ENCODE results near the gene CFAP91. TPM values are rescaled to one million over a fixed set of nuclear protein-coding genes. Genes with fewer than 3 reads are reported as not detected.

The CFAP91 gene
- total RNA-seq, 1 donor from 2014 or later: 3.7 TPM

- intact Hi-C loops (cut with DNase I): no loop called here
- Histone ChIP-seq H3K4me3 (no peak overlapping the region), H3K4me1 (peaks cover 9% of the 10 kb centered on the region), H3K9me3 (no peaks in the 10 kb centered on the region), H3K27ac (no peak overlapping the region), H3K27me3 (no peaks in the 10 kb centered on the region), H3K36me3 (no peaks in the 10 kb centered on the region)
- ATAC-seq (no peak), DNase-seq (no peak)
- TF ChIP-seq CTCF (IDR thresholded peaks at IDR 0.05): no peak
Observed at GRCh38 chr3:119700920-119701734, 1.7 kb upstream of the CFAP91 start.

- Histone ChIP-seq H3K9me3 (no peaks in the 10 kb centered on the region), H3K36me3 (no peaks in the 10 kb centered on the region), H3K4me3 (no peak overlapping the region), H3K27ac (no peak overlapping the region), H3K27me3 (no peaks in the 10 kb centered on the region), H3K4me1 (peaks cover 9% of the 10 kb centered on the region)
- ATAC-seq (no peak), DNase-seq (no peak)
- intact Hi-C loops (cut with DNase I): no loop called here
- no peak for TF ChIP-seq CTCF (IDR thresholded peaks at IDR 0.05)
Observed at GRCh38 chr3:119703820-119704531, 1.2 kb downstream of the CFAP91 start.

DNA sequence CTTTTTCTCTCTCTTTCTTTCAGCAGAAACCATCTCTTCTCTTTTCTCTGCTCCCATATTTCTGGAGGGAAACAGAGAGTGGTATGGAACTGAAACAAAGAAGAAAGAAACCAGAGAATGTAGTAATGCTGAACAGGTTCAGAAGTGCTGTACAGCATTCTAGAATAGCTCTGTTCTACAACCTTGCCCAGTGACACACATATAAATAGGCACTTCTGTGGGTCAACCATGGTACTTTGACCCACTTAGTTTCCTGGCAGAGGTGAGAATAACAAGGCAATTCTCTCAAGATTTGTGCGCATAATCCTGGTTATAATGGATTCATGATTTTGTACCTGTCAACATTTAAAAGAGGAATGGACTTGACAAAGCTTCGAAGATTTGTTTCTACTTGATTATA lies 12.3 kb downstream of the CFAP91 start:
- Histone ChIP-seq H3K36me3 (no peaks in the 10 kb centered on the region), H3K4me3 (no peak overlapping the region), H3K27me3 (no peaks in the 10 kb centered on the region), H3K9me3 (no peaks in the 10 kb centered on the region), H3K27ac (no peak overlapping the region), H3K4me1 (no peaks in the 10 kb centered on the region)
- no peak for ATAC-seq
- no peak for DNase-seq
- intact Hi-C loops (cut with DNase I): no loop called here
- no peak for TF ChIP-seq CTCF (IDR thresholded peaks at IDR 0.05)

DNA sequence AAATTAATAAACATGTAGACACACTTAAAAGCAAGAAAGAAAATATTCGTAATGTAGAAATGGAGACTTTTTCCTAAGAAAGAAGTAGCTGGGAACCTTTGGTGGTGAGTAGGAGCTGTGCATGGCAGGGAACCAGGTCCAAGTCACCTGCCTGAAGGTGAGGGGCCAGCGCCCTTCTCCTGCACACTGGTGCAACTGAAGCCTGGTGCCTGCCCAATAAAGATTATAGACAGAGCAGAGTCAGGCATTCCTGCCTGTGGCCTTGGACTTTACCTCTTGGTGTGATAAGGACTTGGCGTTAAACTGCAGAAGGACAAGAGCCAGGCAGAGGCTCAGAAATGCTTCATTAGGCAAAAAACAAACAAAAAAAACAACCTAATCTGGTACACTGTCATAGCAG lies 14.2 kb downstream of the CFAP91 start:
- Histone ChIP-seq H3K27me3 (no peaks in the 10 kb centered on the region), H3K4me3 (no peak overlapping the region), H3K27ac (no peak overlapping the region), H3K9me3 (no peaks in the 10 kb centered on the region), H3K36me3 (no peaks in the 10 kb centered on the region), H3K4me1 (no peaks in the 10 kb centered on the region)
- TF ChIP-seq CTCF (IDR thresholded peaks at IDR 0.05): no peak
- ATAC-seq (no peak), DNase-seq (no peak)
- intact Hi-C loops (cut with DNase I): no loop called here

DNA sequence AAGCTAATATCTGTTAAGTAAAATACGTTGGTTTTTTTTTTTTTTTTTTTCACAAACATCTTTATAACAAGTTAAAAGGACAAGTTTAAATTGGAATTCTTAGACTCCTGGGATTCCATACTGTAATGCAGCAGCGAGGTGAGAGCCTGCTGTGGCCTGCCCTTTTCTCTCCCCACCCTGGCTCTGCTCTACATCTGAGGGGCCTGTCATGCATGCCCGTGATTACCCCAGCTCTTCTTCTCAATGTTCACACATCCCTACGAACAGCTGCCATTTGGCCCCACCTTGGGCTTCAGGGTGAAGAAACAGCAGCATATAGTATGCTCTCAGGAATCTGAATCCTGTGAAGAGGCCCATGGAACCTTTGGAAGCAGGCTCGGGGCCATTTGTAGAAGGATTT lies 14.7 kb downstream of the CFAP91 start:
- DNase-seq: no peak
- intact Hi-C loops (cut with DNase I): no loop called here
- no peak for ATAC-seq
- no peak for TF ChIP-seq CTCF (IDR thresholded peaks at IDR 0.05)
- H3K27me3 ChIP-seq: no peaks in the 10 kb centered on the region
- H3K36me3 ChIP-seq: no peaks in the 10 kb centered on the region
- H3K9me3 ChIP-seq: no peaks in the 10 kb centered on the region
- no peaks in the 10 kb centered on the region for H3K4me1 ChIP-seq
- H3K4me3 ChIP-seq: no peak overlapping the region
- H3K27ac ChIP-seq: no peak overlapping the region
